Stimulated activated CD4-positive, alpha-beta T cell treated with anti-CD3 and anti-CD28 coated beads, TNF-alpha, amount 100 ng/mL, for 1 hour (primary cell): ENCODE measurements around the gene PDHB.

Experiments used
- DNase-seq, 3 donors: peaks; one replicate each; pipeline ENCODE4 v3.0.0-alpha.2; 2020; ENCODE audit warnings: low read depth in 3 of 3, low spot score in 1 of 3

The PDHB gene

GRCh38 chr3:58404396-58404795, 29.2 kb downstream of the PDHB start:
- no peak for DNase-seq

- DNase-seq = no peak
Measured at GRCh38 chr3:58403513-58404109, 30.0 kb downstream of the PDHB start.

- no peak for DNase-seq
Measured at GRCh38 chr3:58398669-58399333, 34.8 kb downstream of the PDHB start.

- no peak for DNase-seq
Measured at GRCh38 chr3:58394339-58394738, 39.3 kb downstream of the PDHB start.

GRCh38 chr3:58392181-58392580, 41.5 kb downstream of the PDHB start:
- no peak for DNase-seq

- no peak for DNase-seq
Measured at GRCh38 chr3:58391156-58391865, 42.3 kb downstream of the PDHB start.

- DNase-seq = no peak
Measured at GRCh38 chr3:58388550-58389091, 45.0 kb downstream of the PDHB start.

- DNase-seq = no peak
Measured at GRCh38 chr3:58387650-58388546, 45.7 kb downstream of the PDHB start.

GRCh38 chr3:58386626-58387365, 46.8 kb downstream of the PDHB start:
- DNase-seq = no peak

GRCh38 chr3:58384381-58385090, 49.1 kb downstream of the PDHB start:
- no peak for DNase-seq

GRCh38 chr3:58383904-58384303, 49.7 kb downstream of the PDHB start:
- DNase-seq = no peak

GRCh38 chr3:58383476-58383875, 50.2 kb downstream of the PDHB start:
- no peak for DNase-seq

- DNase-seq = no peak
Measured at GRCh38 chr3:58379351-58380073, 54.1 kb downstream of the PDHB start.

- DNase-seq = no peak
Measured at GRCh38 chr3:58377750-58378149, 55.9 kb downstream of the PDHB start.
